ENCODE measurements around the gene ITCH. TPM values are rescaled to one million over a fixed set of nuclear protein-coding genes. Genes with fewer than 3 reads are reported as not detected.

Gene ITCH
- total and polyA plus RNA-seq, 7 donors: 16.3 to 60.6 (median 50.2) TPM

- intact Hi-C loops (cut with DNase I): loop anchor here (5.0 kb wide), 1 partner anchor 166 kb away; no protein-coding TSS in a partner anchor
- peaks cover 8 to 62% (median 37%) of the 10 kb centered on the region in 4 donors for H3K36me3 ChIP-seq
- H3K4me3 ChIP-seq: no peak overlapping the region
- H3K9me3 ChIP-seq: no peaks in the 10 kb centered on the region
- no peaks in the 10 kb centered on the region for H3K27me3 ChIP-seq
- TF ChIP-seq EP300 (IDR thresholded peaks at IDR 0.05): no peak
- peaks cover 0 to 7% (median 3%) of the 10 kb centered on the region in 4 donors for H3K4me1 ChIP-seq
- DNase-seq: no peak
- no peak overlapping the region for H3K27ac ChIP-seq
- WGBS, 2 donors: 75 to 81% methylated on average over 13 of the region's 13 CpGs
These were observed 178.3 kb downstream of the ITCH start for GRCh38 chr20:34541264-34541901.

- H3K27me3 ChIP-seq: no peaks in the 10 kb centered on the region
- no peak overlapping the region for H3K27ac ChIP-seq
- no peaks in the 10 kb centered on the region for H3K9me3 ChIP-seq
- H3K4me1 ChIP-seq: peaks cover 0 to 7% (median 3%) of the 10 kb centered on the region in 4 donors
- DNase-seq: no peak
- WGBS, 2 donors: 84 to 88% methylated on average over 16 of the region's 16 CpGs
- intact Hi-C loops (cut with DNase I): loop anchor here (5.0 kb wide), 1 partner anchor 165 kb away; no protein-coding TSS in a partner anchor
- H3K4me3 ChIP-seq: no peak overlapping the region
- H3K36me3 ChIP-seq: peaks cover 7 to 57% (median 34%) of the 10 kb centered on the region in 4 donors
- TF ChIP-seq POLR2AphosphoS5 (IDR thresholded peaks at IDR 0.05) (no peak), EP300 (IDR thresholded peaks at IDR 0.05) (no peak), POLR2A (IDR thresholded peaks at IDR 0.05) (no peak)
- TF ChIP-seq, protein P1, sequence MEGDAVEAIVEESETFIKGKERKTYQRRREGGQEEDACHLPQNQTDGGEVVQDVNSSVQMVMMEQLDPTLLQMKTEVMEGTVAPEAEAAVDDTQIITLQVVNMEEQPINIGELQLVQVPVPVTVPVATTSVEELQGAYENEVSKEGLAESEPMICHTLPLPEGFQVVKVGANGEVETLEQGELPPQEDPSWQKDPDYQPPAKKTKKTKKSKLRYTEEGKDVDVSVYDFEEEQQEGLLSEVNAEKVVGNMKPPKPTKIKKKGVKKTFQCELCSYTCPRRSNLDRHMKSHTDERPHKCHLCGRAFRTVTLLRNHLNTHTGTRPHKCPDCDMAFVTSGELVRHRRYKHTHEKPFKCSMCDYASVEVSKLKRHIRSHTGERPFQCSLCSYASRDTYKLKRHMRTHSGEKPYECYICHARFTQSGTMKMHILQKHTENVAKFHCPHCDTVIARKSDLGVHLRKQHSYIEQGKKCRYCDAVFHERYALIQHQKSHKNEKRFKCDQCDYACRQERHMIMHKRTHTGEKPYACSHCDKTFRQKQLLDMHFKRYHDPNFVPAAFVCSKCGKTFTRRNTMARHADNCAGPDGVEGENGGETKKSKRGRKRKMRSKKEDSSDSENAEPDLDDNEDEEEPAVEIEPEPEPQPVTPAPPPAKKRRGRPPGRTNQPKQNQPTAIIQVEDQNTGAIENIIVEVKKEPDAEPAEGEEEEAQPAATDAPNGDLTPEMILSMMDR (IDR thresholded peaks at IDR 0.05): no peak
These were observed 178.8 kb downstream of the ITCH start for GRCh38 chr20:34541917-34542316.

DNA sequence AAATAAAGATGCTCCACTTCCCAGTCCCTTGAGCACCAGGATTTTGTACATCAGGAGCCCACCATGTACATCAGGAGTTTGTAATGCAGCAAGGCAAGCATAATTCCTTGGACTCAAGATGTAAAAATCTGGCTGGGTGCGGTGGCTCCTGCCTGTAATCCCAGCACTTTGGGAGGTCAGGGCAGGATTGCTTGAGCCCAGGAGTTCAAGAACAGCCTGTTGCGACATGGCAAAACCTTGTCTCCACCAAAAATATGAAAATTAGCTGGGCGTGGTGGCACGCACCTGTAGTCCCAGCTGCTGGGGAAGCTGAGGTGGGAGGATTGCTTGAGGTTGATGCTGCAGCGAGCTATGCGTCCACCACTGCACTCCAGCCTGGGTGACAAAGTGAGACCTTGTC is 179.4 kb downstream of the ITCH start:
- DNase-seq: no peak
- no peak overlapping the region for H3K27ac ChIP-seq
- no peak for TF ChIP-seq POLR2AphosphoS5 (IDR thresholded peaks at IDR 0.05)
- TF ChIP-seq, protein P1 (IDR thresholded peaks at IDR 0.05): no peak
- TF ChIP-seq POLR2A (IDR thresholded peaks at IDR 0.05): no peak
- TF ChIP-seq EP300 (IDR thresholded peaks at IDR 0.05): no peak

GRCh38 chr20:34543463-34544056 is 180.5 kb downstream of the ITCH start:
- intact Hi-C loops (cut with DNase I): loop anchor here (5.0 kb wide), 1 partner anchor 164 kb away; no protein-coding TSS in a partner anchor
- TF ChIP-seq, protein P1 (IDR thresholded peaks at IDR 0.05): no peak
- TF ChIP-seq POLR2AphosphoS5 (IDR thresholded peaks at IDR 0.05) (no peak), EP300 (IDR thresholded peaks at IDR 0.05) (no peak), POLR2A (IDR thresholded peaks at IDR 0.05) (no peak)
- no peaks in the 10 kb centered on the region for H3K27me3 ChIP-seq
- DNase-seq: no peak
- no peak overlapping the region for H3K27ac ChIP-seq
- no peaks in the 10 kb centered on the region for H3K9me3 ChIP-seq
- 21 to 64% methylated on average over 12 of the region's 12 CpGs for WGBS, 2 donors
- peaks cover 0 to 41% (median 26%) of the 10 kb centered on the region in 4 donors for H3K36me3 ChIP-seq
- peaks cover 0 to 7% (median 3%) of the 10 kb centered on the region in 4 donors for H3K4me1 ChIP-seq
- no peak overlapping the region for H3K4me3 ChIP-seq

More for the DNA sequence above, 179.4 kb downstream of the ITCH start:
- Histone ChIP-seq H3K27me3 (no peaks in the 10 kb centered on the region), H3K9me3 (no peaks in the 10 kb centered on the region), H3K4me1 (peaks cover 0 to 7% (median 3%) of the 10 kb centered on the region in 4 donors), H3K36me3 (peaks cover 2 to 52% (median 29%) of the 10 kb centered on the region in 4 donors), H3K4me3 (no peak overlapping the region)
- intact Hi-C loops (cut with DNase I): loop anchor here (5.0 kb wide), 1 partner anchor 165 kb away; no protein-coding TSS in a partner anchor
- WGBS, 2 donors: 91 to 92% methylated on average over 6 of the region's 6 CpGs

DNA sequence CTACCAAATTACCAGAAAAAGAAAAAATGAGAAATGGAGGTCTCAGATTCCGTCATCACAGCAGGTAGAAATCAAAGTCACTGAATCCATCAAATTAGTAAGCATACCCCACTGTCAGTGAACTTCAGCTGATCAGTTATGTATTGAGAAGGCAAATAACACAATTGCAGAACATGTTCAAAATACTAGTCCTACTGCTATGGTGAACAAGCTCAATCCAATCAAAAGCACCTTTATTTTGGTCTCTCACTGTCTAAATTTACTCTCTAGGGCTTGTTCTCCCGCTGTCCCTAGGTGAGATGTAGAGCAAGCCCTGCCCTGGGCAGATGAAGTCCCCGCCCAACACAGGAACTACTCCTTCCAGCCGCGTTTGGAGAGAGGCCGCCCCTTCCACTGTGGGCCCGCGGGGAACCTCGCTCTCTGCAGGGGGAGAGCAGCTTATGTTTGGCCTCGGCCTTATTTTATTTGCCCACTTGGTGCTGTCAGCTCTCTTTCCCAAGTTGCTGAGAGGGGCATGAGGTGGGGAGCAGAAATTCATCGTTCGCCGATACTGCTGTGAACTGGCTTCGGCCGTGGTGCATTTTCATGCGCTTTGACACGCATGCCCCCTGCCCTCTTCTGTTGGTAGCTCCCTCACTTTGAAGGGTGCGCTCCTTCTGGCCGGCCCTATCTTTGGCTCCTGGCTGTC is 181.2 kb downstream of the ITCH start:
- Histone ChIP-seq H3K4me3 (peak overlapping the region in 1 of 4 donors; percentile 16), H3K36me3 (peaks cover 0 to 35% (median 26%) of the 10 kb centered on the region in 4 donors), H3K4me1 (peaks cover 0 to 7% (median 3%) of the 10 kb centered on the region in 4 donors), H3K27ac (no peak overlapping the region), H3K9me3 (no peaks in the 10 kb centered on the region), H3K27me3 (no peaks in the 10 kb centered on the region)
- 17 to 24% methylated on average over 19 of the region's 19 CpGs for WGBS, 2 donors
- TF ChIP-seq, protein P1 (IDR thresholded peaks at IDR 0.05): no peak
- TF ChIP-seq POLR2AphosphoS5 (IDR thresholded peaks at IDR 0.05) (no peak), EP300 (IDR thresholded peaks at IDR 0.05) (no peak), POLR2A (IDR thresholded peaks at IDR 0.05) (no peak)
- intact Hi-C loops (cut with DNase I): loop anchor here (5.0 kb wide), 1 partner anchor 163 kb away; no protein-coding TSS in a partner anchor
- DNase-seq: no peak

All from sigmoid colon (tissue), 7 donors.